Retina (tissue), 1 donor: ENCODE data around the gene MCM6.

Source experiments
- DNase-seq: peaks from one replicate; pipeline ENCODE4 v3.0.0-alpha.2; 2016

MCM6 gene

DNA sequence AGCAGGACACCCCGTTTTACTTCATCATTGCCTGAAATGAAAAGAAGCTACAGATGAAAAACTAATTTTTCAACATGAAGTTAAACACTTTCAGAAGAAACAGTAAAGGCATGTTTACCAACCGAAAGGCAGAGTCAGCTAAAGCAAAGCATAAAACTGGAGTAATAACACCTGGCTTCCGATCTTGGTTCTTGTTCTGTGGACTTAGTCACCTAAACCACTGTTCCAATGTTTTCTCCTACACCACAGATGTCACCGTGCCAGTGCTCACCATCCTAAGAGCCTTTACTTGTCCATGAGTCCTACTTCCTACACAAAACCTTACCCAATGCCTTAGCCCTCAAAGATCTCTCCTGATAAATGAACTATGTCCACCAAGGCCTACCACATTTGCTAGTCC is 13.5 kb downstream of the MCM6 start:
- DNase-seq = no peak

DNA sequence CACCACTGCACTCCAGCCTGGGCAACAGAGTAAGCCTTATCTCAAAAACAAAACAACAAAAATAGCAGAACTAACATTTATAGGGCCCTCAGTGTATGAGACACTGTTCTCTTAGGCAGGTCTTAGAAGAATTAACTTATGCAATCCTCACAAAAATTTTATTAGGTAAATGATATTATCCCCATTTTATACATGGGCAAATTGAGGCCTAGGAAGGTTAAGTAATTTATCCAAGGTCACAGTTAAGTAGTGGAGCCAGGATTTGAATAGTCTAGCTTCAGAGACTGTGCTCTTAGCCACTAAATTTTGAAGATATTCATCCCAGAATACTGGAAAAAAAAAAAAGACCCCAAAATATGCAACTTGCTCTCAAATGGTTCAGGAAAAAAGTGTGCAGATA is 22.8 kb downstream of the MCM6 start:
- DNase-seq = no peak

DNA sequence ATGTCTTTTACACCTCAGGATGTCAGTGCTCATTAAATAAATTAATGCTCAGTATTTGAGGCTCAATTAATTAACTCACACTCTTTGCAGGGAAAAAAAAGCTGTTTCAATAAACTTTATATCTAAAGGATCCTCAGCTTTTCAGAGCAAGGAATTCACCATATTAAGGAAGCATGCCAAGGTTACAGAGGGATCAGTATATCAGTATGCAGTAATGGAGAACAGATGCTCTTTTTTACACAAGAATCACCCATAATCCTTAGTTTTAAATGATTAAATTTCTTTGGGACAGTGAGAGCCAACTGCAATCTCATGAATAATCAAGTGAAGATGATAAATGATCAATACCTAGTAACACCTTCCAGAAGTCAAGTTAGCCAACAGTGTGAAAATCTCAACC is 24.4 kb downstream of the MCM6 start:
- no peak for DNase-seq

DNA sequence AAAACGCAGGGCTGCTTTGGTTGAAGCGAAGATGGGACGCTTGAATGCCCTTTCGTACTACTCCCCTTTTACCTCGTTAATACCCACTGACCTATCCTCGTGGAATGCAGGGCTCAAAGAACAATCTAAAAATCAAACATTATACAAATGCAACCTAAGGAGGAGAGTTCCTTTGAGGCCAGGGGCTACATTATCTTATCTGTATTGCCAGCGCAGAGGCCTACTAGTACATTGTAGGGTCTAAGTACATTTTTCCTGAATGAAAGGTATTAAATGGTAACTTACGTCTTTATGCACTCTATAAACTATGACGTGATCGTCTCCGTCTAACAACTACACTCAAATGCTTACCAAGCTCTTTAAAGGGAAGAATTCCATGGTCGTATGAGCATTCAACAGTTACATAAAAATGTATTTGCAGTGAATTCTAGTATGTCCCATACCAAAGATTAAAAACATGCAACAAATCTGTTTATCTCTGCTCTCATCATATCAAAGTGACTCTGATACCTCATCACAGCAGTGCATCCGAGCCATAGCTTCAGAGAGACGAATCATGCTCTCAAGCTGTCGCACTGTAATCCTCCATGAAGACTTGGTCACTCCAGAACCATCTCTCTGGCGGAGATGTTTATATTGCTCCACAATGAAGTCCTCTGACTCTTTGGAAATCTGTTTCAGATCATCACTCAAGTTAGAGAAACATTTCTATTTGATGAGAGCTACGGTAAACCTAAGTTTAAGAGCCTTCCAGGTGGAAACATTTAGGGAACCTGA is 25.2 kb downstream of the MCM6 start:
- no peak for DNase-seq

DNA sequence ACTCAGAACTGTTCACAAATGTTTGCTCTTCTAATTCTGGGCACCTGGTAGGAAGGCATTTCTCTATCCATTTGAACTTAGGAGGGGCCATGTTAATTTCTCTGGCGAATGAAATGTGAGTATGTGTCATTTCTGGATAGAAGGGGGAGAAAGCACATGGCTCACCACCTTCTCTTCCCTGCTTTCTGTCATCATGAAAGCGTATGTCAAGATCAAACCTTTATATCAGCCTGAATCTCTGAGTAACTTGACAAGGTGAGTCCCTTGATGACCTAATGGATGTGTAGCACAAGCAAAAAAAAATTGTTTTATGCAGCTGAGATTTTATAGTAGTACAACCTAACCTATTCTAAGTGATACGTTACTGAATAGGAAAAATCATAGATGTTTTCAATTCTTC is 27.2 kb downstream of the MCM6 start:
- DNase-seq = no peak

DNA sequence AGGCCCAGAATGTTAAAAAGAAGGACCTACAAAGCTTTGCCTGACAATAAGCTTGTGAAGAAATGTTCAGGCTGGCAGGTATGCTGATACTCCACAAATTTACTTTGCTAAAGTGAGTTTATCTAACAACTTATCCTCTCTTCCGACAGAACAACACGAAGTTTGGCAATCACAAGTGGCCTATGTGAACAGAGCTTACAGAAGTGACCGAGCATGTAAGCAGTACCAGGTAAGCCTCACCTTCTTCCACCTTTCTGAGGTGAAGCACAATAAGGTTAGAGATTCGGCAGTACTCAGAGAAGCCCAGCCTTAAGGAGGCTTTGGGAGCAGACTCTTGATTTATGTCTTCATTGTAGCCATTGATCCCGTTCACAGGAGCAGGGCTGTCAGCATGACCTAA is 30.2 kb downstream of the MCM6 start:
- no peak for DNase-seq

DNA sequence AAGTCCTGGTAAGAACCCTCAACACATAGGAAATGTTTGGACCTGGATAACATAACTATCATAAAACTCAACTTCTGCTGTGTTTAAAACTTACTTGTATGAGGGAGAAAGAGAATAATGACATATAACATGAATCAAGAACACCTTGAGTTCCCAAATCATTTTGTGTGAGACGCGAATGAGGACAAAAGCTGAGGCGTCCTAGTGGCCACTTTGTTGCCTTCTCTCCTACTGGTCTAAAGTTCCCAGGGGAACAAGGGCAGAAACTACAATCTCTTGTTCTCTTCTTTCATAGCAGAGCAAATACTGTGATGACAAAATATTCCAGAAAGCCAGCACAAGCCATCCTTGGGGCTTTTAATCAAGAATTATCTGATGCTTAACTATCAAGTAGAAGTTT is 31.0 kb downstream of the MCM6 start:
- DNase-seq = no peak

DNA sequence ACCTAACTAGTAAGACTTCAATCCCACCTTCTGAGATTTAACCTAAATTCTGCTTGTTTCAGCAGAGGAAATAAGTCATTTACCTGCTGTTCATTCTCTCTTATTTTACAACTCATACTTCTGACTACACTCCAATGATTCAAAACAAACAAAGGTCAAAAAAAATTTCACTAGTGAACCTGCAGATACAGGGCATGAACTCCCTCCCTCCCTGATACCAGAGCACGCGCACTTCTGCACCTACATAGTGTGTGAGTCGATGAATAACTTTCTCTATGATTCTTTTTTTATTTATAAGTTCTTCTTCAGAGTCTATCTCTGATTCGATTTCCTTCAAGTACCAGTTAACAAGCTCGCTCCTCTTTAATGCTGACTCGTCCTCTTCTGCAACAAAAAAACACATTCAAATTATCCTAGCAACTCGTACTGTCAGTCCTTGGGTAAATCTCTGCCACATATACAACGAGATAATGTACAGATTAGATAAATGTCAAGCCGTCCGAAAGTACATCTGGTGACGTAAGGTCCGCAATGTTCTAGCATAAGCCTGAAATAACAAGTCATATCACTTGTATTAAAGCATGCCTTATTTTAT is 31.8 kb downstream of the MCM6 start:
- DNase-seq = no peak

DNA sequence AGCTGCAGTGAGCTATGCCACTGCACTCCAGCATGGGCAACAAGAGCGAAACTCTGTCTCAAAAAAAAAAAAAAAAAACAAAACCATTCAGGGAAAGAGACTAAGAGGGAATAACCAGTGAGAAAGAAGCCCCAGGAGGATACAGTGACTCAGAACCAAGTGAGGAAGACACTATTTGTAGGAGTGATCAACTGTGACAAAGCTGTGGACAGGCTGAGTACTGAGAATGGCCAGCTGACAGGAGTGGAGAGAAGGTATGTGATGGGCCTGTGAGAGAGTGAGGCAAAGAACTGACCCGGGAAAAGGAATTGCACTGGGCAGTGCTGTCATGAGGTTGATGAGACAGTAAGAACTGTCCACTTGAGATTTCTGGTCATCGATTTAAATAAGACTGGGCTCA is 32.6 kb downstream of the MCM6 start:
- no peak for DNase-seq

DNA sequence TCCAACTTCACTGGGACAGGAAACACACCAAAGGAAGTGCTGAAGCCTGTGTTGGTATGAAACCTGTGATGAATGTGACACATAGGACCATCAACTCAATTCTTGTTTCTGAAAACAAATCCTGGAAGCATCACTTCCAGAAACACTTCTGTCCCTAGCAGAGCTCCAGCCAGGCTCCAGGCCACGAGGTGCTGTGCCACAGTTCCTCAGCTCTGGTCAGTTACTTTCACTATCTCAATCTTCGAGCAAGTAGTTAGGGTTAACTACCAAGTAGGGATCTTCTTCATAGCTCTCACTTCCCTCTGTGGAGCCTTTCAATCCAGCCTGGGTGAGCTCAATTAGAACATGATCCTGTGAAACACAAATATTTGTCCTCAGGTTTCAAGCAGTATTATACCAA is 35.6 kb downstream of the MCM6 start:
- DNase-seq = no peak

DNA sequence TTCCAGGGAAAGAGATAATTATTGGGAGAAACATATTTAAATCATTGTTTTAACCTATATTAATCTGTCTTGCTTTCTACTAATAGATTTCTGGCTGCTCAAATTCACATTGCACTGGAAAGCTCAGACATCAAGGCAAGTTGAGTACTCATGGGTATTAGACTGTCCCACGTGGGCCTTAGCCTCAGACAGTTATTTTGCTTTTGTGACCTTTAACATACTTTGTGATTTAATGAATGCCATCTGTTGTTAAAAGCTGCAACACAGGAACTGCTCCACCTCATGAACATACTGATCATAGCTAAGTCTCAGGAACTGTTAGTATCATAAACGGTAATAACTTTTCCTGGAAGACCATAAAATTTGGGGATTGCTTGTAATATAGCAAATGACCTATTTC is 36.5 kb downstream of the MCM6 start:
- DNase-seq = no peak

DNA sequence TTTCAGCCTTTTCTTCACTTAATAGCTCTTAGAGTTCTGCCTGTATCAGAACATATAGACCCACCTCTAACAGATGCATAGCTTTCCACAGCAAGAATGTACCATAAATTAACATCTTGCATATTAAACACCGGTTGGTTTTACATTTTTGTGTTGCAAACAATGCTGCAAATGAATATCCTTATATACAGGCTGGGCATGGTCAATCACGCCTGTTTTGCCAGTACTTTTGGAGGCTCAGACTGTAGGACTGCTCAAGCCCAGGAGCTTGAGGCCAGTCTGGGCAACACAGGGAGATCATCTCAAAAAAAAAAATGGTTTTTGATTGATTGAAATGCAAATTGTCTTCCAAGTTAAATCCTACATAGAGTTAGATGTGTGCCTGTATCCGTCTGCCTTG is 37.7 kb downstream of the MCM6 start:
- no peak for DNase-seq

DNA sequence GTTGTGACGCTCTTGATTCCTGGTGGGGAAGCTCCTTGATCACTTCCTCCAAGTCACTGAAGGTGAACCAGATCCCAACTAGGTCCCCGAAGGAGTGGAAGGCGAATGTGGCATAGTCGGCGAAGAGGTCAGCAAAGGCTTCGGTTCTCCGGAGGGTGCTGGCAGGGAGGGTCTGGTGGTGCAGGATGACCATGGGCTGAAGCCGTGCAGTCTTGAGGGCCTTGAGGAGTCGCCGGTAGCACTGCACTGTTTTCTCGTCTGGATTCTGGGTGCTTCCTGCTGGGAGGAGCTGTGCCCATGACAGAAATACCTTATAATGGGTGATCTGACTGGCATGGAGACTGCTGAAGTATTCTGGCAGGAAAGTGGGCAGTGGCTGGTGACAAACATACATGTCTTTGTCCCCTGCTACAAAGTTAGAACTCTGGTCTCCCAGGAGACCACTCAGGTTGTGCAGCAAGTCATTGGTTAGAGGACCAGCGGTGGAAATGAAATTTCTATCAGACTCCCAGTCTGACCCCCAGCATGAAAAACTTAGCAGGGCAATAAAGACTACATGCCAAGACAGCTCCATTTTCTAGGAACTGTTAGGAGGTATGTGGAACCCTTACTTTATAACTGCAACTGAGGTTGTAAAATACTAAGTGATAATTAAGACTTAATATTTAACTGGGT is 39.5 kb downstream of the MCM6 start, which contains the start of gene LCT:
Gene LCT (minus strand): TSS at position 589 of the 675 bp plus-strand sequence. CDS start 15 bp downstream, at position 574.
- DNase-seq = no peak

DNA sequence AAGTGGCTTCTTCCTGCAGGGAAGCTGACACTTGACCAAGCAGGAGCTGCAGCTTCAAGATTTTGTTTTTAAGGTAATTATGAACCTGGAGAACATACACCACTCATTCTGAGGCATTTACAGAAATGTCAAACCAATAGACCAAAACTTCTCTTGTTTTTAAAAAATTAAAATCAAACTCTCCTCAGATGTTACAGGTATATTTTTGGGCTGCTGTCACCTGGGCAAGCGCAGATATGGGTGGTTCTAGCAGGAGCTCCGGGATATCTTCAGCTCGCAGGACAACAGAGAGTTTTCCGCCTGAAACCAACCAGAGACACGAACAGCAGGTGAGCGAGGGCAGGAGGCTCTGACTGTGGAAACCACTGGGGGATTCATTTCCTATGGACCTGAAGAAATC is 43.4 kb downstream of the MCM6 start:
- DNase-seq = no peak

DNA sequence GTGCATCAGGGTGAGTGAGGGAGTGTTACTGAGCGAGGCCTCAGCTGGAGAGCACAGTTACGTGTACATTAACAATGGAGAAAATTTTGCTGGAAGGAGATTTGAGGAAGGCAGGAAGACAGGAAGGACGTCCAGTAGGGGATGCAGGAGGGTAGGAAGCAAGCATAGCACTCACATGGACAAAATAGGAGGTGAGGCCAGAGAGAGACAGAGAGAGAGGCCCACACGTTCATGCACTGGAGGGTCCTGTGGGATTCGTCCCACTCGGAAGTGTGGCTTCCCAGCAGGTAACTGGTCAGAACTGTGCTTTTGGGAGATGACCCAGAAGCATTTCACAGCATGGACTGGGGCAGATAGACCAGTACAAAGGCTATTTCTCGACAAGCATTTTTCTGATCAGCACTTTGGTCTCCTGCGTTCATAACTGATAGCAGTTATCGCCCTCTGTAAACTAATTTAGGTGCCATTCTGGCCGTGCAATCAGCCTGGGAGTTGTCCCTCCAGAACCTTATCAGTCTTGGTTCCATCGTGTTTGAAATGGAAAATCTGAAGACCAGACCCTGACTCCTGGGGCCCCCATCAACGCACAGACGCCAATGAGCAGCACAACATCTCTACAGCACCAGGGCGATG is 44.9 kb downstream of the MCM6 start:
- no peak for DNase-seq

DNA sequence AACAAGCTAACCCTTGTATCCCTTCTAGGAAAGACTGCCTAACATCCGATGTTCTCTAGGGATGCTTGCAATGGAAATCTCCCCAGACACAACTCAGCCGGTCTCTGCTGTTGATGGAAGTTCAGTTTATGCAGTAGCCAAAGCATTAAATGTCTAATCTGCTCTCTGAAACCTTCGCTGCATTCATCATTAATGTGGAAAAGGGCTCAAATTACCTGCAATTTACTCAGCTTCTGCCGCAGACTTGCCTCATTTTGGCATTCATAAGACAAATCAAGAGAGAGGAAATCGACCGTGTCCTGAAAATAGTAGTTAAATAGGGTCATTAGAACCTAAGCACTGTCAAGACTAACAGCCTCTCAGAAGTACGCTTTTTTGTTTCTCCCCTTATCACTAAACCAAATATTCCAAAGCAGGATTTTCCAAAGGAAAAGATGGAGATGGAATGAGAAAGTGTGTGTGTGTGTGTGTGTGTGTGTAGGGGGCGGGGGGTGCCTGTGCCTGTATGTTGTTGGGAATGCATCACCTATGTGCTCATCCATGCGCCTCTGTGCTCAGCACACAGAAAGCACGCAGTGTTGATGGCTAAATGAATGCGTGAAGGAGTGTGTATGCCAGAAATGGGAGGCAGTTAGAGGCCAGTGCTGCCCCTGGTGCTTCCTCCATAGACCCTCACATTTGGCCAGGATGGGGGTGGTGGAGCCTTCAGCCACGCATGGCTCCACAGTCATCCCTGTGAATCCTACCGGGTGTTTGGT is 46.7 kb downstream of the MCM6 start:
- no peak for DNase-seq

DNA sequence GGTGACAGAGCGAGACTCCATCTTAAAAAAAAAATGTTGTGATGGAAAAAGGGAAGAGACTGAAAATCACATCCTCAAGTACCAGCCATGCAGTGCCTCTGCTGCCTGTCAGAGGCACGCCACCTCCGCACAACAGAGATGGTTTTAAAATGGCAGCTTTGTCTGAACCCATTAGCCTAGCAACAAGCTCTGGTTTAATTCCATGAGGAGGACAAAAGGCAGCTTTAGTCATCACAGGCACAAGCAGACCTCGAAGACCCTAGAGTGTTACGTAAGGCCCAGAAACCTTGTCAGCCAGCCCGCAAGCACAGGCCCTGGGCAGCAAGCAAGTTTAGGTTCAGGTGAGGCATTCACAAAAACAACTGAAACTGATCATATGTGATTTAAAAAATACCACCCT is 49.7 kb downstream of the MCM6 start:
- DNase-seq = no peak

DNA sequence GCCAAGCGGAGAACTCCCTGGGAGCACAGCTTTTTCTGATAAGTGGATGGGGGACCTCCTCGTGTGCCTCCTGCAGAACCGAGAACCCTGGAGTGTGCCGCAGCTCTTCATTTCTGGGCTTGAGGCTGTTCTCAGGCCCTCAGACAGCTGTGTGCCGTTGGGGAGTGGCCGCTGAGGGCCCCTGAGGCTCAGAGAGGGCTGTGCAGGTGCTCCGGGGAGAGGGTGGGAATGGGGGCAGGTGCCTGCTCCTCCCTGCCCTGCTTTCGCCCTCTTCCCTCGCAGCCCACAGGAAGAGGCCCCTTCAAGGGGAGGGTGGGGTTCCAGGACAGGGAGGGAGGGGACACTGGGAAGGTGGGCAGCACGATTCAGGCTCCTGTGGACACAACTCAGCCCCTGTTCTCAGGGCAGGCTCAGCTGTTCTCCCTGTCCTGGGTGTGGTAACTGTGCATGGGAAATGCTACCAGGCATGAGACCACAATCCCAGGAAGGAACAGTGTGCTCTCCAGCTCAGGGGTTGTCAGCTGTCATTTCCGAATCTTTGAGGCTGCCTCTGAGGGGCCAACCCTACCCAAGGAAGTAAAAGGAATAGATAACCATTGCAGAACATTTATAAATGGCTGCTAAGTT is 50.6 kb downstream of the MCM6 start:
- DNase-seq = no peak

DNA sequence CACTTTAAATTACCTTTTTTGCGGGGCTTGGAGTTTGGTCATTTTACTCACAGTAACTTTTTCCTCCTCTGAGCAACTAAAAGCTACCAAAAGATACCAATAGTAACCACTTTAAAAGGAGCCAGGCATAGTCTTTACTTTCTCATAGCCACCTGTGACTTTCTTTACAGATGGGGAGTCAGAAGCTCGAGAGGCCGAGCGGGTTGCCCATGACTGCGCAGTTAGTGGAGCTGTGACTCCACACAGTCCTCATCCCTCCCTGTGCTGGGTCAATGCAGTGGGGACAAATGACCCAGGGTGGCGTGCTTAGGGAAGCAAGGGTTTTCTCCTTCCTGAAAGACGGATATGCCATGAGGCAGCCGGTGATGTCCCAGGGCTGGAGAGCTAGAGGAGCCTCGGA is 51.1 kb downstream of the MCM6 start:
- DNase-seq = no peak

DNA sequence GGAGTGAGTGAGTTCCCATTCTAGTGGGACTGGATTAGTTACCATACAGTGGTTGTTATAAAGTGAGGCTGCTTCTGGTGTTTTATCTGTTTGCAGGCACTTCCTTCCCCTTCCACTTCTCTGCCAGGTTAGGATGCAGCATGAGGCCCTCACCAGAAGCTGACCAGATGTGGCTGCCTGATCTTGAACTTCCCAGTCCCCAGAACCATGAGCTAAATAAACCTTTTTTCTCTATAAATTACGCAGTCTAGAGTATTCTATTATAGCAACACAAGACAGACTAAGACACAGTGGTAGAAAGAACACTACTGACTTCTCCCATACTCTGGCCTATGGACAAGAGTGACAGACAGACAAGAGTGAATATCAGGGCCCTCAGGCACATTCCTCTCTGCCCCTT is 53.4 kb downstream of the MCM6 start:
- no peak for DNase-seq

DNA sequence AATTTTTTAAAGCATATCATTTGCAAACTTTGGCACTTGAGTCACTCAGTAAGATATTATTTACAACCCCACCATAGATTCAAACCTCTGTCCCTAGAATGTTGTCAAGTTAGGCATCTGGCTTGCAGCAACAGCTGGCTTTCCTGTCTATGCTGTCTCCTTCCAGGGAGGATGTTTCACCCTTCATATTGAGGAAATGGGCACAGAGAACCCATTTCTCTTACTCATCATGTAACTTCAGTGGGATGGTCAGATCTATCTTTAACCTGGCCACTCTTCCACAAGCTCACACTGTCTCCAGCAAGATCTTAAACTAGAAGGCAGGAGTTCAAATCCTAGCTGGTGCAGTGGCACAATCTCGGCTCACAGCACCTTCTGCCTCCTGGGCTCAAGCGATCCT is 55.1 kb downstream of the MCM6 start:
- DNase-seq = no peak

DNA sequence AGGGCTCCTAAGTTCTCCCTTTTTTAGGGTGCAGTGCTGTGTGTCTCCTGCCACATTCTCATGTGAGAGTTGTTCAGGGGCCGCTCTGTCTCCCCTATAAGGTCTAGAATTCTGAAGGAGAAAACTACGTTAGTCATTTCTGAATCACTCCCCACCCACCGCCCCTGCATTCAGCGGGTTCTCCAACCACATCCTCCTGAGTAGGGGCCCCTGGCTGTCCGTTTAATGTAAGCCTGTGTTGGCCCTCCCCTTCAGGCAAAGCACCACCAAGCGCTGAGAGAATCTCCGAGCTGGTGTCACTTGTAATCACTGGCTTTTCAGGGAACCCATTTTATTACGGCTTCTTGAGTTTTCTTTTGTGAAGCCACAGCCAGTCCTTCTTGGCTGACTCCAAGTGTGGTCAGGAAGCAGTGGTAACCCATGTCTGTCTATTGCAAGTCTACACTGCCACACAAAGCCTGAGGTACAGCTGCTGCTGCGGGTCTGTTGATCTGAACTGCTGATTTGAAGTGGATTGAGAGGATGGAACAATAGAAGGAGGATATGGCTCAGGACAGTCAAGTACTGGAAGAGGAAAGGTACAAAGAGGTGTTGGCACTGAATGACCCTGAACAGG is 56.1 kb downstream of the MCM6 start:
- DNase-seq = no peak
